Myocyte (in vitro differentiated cells): ENCODE data around the gene ENOX1. TPM values are rescaled to one million over a fixed set of nuclear protein-coding genes. Genes with fewer than 3 reads are reported as not detected.

Source experiments
- DNase-seq: peaks from one replicate; pipeline ENCODE4 v3.0.0-alpha.2; 2012; ENCODE audit warnings: low read depth
- total RNA-seq: library from RNA; depleted of rRNA; stranded (reverse); fragments of >200 nt; gene quantifications from 2 replicates; pipeline ENCODE4 v1.2.3, GENCODE V29; 2014

ENOX1 gene
- total RNA-seq, 1 donor from 2014 or later, result 5.8 TPM

DNA sequence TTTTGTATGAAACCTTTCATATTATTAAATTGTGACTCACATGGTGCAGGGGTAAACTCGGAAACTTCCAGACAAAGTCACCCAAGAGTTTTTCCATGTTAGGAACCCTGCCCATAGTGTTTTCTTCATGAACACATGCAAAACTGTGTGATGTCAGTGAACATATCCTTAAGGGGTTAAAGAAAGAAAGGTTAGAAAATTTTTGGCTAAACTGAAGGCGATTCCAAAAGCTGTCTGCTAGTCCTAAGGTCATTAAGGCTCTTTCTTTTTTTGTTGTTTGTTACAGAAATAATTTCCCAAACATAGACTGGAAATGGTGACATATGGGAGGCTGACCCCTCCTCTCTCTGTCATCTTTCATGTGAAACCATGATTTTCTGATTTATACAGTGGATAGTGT lies 491.5 kb downstream of the ENOX1 start:
- no peak for DNase-seq

DNA sequence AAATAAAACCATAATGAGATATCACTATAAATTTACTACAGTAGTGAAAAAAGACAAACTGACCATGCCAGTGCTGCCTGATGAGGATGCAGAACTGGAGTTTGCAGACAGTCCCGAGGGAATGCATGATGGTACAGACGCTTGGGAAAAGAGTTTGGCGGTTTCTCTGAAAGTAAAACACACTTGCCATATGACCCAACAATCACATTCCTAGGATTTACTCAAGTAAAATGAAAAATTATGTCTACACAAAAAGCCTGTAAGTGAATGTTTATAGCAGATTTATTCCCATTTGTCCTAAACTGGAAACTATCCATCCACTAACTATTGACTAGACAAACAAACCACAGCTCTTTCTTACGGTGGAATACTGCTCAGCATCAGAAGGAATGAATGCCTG lies 492.4 kb downstream of the ENOX1 start:
- no peak for DNase-seq

DNA sequence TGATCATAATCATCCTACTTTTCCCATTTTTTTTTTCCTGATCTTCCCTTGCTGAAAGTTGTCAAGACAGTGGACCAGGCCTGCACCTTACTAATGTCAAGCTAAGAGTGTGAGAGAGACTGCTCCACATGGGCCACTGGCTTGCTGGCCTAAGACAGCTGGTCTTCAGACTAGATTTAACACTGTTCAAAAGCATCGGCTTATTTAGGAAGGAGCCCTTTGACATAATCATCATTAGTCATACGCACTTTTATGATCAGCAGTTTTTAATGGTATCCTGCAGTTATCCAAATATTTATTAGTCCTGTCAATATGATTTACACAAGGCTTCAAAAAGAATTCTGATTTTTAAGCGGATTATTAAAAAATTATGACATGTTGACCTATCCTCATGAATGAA lies 492.8 kb downstream of the ENOX1 start:
- DNase-seq, result no peak

GRCh38 chr13:43293561-43293960 lies 493.2 kb downstream of the ENOX1 start:
- no peak for DNase-seq

- no peak for DNase-seq
Measured at GRCh38 chr13:43293008-43293407, 493.8 kb downstream of the ENOX1 start.

DNA sequence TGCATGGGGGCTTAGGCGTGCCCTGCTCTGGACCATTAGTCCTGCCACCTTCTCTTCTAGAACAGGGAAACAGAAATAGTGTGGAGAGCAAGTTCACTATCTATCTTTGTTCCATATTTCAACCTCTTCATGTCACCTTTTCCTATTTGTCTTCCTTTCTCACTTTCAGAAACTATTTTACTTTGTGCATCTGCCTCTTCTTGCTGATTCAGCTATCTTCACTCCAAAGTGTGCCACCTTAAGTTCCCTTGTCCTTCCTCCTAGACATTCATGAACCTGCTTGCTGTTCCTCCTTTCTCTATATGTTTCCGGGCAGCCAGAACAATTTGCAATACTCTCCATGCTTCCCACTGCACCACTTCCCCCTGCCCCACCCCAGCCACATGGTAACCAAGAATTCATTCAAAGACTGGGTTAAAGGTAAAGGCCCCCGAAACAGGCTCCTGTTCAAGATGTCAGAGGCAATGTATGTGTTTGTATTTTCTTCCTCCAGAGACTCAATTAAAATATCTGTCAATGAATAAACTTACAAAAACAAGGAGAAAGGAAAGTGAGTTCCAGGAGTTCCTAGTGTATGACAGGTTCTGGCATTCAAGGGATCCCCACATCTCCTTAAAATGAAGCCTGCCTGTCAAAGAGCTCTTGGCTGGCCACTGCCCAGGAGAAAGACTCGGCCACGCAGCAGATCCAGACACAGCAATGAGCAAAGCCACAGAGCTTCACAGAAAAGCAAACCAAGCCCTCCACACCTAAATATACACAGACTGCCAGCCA lies 495.3 kb downstream of the ENOX1 start:
- DNase-seq, result no peak

DNA sequence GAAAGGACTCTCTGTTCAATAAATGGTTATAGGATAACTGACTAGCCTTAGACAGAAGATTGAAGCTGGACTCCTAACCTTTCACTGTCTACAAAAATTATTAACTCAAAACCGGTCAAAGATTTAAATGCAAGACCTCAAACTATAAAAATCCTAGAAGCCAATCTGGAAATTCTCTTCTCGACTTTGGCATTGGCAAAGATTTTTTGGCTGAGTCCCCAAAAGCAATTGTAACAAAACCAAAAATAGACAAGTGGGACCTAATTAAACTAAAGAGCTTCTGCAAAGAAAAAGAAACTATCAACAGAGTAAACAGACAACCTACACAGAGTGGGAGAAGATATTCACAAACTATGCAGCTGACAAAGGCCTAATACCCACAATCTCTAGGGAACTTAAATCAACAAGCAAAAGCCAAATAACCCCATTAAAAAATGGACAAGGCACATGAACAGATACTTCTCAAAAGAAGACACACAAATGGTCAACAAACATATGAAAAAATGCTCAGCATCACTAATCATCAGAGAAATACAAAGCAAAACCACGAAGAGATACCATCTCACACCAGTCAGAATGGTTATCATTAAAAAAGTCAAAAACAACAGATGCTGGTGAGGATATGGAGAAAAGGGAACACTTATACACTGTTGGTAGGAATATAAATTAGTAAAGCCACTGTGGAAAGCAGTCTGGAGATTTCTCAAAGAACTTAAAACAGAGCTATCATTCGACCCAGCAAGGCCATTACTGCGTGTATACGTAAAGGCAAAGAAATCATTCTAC lies 497.1 kb downstream of the ENOX1 start:
- DNase-seq, result peak; percentile 56

DNA sequence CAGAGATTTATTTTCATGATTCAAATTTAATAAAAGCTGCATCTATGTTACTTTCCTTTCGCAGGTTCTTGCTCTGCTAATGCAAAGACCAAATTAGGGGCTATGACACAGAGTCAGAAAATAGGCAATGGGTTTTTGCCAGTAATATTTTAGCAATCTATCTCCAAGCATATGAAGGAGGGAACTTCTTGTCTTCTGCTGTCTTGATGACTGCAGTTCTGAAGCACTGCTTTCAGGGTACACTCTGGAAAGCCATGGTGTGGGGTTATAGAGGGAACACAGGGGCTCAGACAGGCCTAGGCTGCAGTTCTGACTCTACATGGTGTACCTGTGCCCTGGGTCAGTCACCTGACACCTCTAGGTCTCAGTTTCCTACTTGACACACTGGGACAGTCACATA lies 500.0 kb downstream of the ENOX1 start:
- DNase-seq, result no peak

DNA sequence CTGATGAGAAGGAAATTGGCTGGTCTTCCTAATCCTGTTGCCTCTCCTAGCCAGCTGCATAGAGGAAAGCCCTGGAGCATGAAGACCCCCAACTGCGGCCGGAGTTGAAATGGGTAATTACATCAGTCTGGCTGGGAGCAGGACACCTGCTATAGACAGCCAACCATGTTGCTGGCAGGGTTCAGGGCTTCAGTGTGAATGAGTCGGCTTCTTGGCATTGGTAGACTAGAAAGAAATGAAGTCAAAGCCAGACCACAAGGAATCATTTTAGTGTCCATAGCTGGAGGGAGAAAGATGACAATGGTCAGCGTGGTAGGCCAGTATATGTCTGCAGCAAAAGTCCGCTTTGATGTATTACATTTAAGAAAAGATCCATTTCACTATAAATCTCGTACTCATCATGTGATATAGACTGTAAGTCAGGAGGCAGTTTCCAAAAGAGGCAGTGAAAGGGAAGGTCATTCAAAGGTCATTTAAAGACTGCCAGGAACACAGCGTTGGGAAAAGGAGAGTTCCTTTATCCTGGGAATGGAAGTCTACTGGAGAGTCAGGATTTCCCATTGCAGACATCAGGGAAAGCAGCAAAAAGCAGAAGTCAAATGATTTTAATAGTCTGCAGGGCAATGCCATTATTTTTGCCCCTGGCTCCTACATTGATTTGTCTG lies 500.7 kb downstream of the ENOX1 start:
- peak; percentile 80 for DNase-seq

DNA sequence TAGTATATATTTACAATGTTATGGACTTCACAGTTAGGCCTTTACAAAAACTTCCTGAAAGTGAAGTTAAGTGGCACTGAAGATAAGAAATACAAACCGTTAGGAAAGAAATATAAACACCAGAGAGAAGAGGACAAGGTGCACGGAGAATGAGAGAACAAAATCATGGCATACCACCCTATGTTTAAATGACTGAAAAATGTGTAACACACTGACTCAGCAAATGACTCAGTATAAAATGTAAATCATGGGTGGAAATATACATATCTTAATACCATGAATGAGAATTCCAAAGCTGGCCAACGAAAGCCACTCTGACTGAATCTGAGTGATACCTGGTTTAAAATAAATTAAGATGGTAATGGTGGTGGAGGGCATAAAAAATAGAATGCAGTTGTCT lies 502.6 kb downstream of the ENOX1 start:
- DNase-seq, result no peak

- no peak for DNase-seq
Measured at GRCh38 chr13:43279696-43280095, 507.1 kb downstream of the ENOX1 start.

DNA sequence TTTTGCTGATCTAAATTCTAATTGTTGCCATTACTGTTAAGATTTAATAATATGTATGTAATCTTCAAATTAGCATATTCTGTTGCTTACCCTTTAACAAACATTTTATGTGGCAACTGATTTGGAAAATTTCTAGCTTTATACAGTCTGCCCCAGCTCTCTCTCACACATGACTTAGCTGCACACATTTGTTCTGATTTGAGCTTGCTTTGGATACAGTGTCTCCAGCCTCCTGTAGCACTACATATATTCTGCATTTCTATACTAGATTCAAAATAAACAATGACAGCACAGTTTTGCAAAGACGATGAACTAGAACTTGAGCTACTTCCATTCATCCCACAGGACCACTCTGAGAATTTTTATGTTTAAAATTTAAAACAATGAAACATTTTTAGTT lies 508.6 kb downstream of the ENOX1 start:
- DNase-seq, result no peak

- DNase-seq, result no peak
Measured at GRCh38 chr13:43277142-43277541, 509.6 kb downstream of the ENOX1 start.

DNA sequence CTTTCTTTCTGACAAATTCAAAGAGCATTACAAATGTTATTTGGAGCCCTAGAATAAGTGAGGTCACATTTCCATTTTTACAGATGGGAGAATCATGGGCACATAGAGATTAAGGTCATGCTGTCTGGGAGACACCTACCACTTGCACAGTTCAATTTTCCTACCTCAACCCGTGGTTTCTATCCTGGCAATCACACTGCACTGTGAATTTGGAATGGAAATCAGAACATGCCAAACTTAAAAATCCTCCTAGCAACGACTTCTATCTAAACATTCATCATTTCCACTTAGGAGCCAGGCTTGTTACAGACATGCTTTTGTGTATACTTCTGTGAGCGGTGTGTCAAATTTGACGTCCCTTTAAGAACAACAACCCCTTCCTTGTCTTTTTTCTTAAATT lies 511.9 kb downstream of the ENOX1 start:
- DNase-seq, result no peak

GRCh38 chr13:43273362-43273761 lies 513.4 kb downstream of the ENOX1 start:
- DNase-seq, result no peak

GRCh38 chr13:43272851-43273250 lies 513.9 kb downstream of the ENOX1 start:
- DNase-seq, result no peak

DNA sequence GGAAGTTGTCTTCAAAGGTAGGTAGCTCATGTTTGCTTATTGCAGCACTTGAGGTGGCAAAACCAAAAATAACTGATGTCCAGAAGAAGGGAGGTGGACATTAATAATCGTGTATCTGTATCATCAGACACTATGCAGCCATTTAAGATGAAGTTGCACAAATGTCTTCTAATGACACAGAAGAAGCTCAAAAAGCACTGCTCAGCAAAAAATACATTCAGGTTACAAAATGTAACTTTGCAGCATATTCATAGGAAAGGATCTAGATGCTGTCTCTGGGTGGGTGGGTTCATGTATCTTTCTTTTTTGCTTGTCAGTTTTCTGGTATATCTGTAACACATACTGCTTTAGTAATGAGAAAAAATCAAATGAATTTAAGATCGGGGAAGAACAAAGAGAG lies 515.6 kb downstream of the ENOX1 start:
- no peak for DNase-seq

- DNase-seq, result no peak
Measured at GRCh38 chr13:43270130-43270830, 516.5 kb downstream of the ENOX1 start.

GRCh38 chr13:43269037-43269481 lies 517.7 kb downstream of the ENOX1 start:
- peak; percentile 64 for DNase-seq

GRCh38 chr13:43268632-43269031 lies 518.1 kb downstream of the ENOX1 start:
- peak; percentile 40 for DNase-seq

DNA sequence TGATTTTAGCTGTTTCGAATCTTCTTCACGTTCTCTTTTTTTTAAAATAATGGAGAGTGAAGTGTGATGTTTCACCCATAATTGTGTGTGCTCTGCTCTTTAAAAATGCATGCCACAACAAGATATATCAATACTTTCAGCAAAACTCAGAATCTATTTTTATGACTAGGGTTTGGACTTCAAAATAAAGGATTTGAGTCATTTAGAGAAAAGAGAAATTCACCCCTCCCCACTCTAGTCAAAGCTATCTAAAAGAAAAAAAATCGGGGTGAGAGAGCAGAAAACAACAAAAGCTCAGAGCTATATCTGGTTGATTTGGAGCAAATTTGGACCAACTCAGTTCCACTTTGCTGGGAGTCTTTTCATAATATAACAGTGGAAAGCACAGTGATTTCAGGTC lies 518.9 kb downstream of the ENOX1 start:
- DNase-seq, result no peak
